Erythroblast (primary cell): ENCODE results near the gene ELOVL6.
"Not testable (repeated sequence)": the region's sequence is repeated elsewhere in the genome, so short reads cannot be mapped to it uniquely, and the experiment has no call there.

ENCODE experiments used
- DNase-seq, 2 experiments: peaks; one replicate each; lab custom pipeline; 2025; lab: John Stamatoyannopoulos, UW
- GATA1 ChIP-seq: IDR thresholded peaks from 2 replicates; pipeline ENCODE4 v1.6.1; 2011; ENCODE audit warnings: low read depth, mild to moderate bottlenecking, control low read depth, low read length, moderate library complexity
- POLR2A ChIP-seq: IDR thresholded peaks from 2 replicates; pipeline ENCODE4 v1.6.1; 2011; ENCODE audit warnings: mild to moderate bottlenecking, low read length

The ELOVL6 gene

GRCh38 chr4:110049951-110050925, 148.2 kb downstream of the ELOVL6 start:
- TF ChIP-seq GATA1 (no peak), POLR2A (no peak)
- DNase-seq = peak; percentile 62 to 76

GRCh38 chr4:110046588-110047049, 151.8 kb downstream of the ELOVL6 start:
- no peak for DNase-seq
- TF ChIP-seq POLR2A = no peak
- TF ChIP-seq GATA1 = no peak

- TF ChIP-seq POLR2A (no peak), GATA1 (no peak)
- no peak for DNase-seq
Observed at GRCh38 chr4:110042545-110043517, 155.6 kb downstream of the ELOVL6 start.

GRCh38 chr4:110041735-110042134, 156.7 kb downstream of the ELOVL6 start:
- TF ChIP-seq GATA1 = no peak
- no peak for TF ChIP-seq POLR2A
- no peak for DNase-seq

GRCh38 chr4:110039164-110039563, 159.3 kb downstream of the ELOVL6 start:
- not testable (repeated sequence) for DNase-seq

- DNase-seq = no peak
- TF ChIP-seq POLR2A = no peak
- no peak for TF ChIP-seq GATA1
Observed at GRCh38 chr4:110034026-110034393, 164.4 kb downstream of the ELOVL6 start.

GRCh38 chr4:110033355-110034025, 164.9 kb downstream of the ELOVL6 start:
- TF ChIP-seq GATA1 (no peak), POLR2A (no peak)
- no peak for DNase-seq

- no peak for DNase-seq
- TF ChIP-seq POLR2A = no peak
- TF ChIP-seq GATA1 = no peak
Observed at GRCh38 chr4:110032603-110033002, 165.8 kb downstream of the ELOVL6 start.

GRCh38 chr4:110025718-110026117, 172.7 kb downstream of the ELOVL6 start:
- TF ChIP-seq POLR2A = no peak
- no peak for TF ChIP-seq GATA1
- DNase-seq = no peak

- no peak for TF ChIP-seq POLR2A
- no peak for DNase-seq
Observed at GRCh38 chr4:110025056-110025455, 173.4 kb downstream of the ELOVL6 start.

GRCh38 chr4:110022457-110022856, 176.0 kb downstream of the ELOVL6 start:
- DNase-seq = no peak
- no peak for TF ChIP-seq POLR2A
- TF ChIP-seq GATA1 = no peak

- DNase-seq = no peak
Observed at GRCh38 chr4:110020646-110021443, 177.6 kb downstream of the ELOVL6 start.

GRCh38 chr4:110020139-110020538, 178.3 kb downstream of the ELOVL6 start:
- TF ChIP-seq POLR2A (no peak), GATA1 (no peak)
- DNase-seq = no peak

More at GRCh38 chr4:110020646-110021443, 177.6 kb downstream of the ELOVL6 start:
- TF ChIP-seq GATA1 (no peak), POLR2A (no peak)
